Measurements from ENCODE around the gene TEX30.

The TEX30 gene

DNA sequence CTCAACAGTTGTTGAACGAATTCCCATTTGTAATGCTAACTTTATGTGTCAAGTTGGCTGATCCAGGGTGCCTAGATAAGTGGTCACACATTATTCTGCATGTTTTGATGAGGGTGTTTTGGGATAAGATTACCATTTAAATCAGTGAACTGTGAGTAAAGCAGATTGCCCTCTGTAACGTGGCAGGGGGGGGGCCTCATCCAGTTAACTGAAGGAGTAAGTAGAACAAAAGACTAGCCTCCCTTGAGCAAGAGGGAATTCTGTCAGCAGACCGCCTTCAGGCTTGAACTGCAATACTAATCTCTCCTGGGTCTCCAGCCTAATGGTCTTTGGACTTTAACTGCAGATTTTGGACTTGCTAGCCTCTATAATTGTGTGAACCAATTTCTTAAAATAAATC, 4.2 kb upstream of the TEX30 start:
- Histone ChIP-seq H3K27ac (no peak overlapping the region), H3K36me3 (no peaks in the 10 kb centered on the region), H3K4me3 (no peak overlapping the region), H3K4me1 (peaks cover 0 to 4% (median 1%) of the 10 kb centered on the region in 4 donors), H3K9me3 (no peaks in the 10 kb centered on the region), H3K27me3 (no peaks in the 10 kb centered on the region)
- intact Hi-C loops (cut with DNase I; ENCODE audit: low total_unique reads), result no loop called here
- TF ChIP-seq, protein P1, sequence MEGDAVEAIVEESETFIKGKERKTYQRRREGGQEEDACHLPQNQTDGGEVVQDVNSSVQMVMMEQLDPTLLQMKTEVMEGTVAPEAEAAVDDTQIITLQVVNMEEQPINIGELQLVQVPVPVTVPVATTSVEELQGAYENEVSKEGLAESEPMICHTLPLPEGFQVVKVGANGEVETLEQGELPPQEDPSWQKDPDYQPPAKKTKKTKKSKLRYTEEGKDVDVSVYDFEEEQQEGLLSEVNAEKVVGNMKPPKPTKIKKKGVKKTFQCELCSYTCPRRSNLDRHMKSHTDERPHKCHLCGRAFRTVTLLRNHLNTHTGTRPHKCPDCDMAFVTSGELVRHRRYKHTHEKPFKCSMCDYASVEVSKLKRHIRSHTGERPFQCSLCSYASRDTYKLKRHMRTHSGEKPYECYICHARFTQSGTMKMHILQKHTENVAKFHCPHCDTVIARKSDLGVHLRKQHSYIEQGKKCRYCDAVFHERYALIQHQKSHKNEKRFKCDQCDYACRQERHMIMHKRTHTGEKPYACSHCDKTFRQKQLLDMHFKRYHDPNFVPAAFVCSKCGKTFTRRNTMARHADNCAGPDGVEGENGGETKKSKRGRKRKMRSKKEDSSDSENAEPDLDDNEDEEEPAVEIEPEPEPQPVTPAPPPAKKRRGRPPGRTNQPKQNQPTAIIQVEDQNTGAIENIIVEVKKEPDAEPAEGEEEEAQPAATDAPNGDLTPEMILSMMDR (IDR thresholded peaks at IDR 0.05), result no peak
- no peak for DNase-seq

DNA sequence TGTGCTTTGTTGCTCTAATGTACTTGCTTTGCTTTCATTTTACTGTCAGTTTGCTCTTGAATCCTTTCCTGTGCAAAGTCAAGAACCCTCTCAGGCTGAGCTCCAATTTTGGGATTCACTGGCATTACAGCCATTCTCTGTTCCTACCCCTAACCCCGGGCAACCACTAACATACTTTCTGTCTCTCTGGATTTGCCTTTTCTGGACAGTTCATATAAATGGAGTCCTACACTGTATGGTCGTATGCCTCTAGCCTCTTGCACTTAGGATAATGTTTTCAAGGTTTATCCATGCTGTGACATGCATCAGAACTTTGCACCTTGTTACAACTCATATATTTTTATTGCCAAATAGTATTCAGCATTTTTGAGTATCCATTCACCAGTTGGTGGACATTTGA, 2.7 kb upstream of the TEX30 start:
- Histone ChIP-seq H3K4me1 (peaks cover 0 to 11% (median 4%) of the 10 kb centered on the region in 4 donors), H3K27me3 (no peaks in the 10 kb centered on the region), H3K4me3 (no peak overlapping the region), H3K9me3 (no peaks in the 10 kb centered on the region), H3K36me3 (no peaks in the 10 kb centered on the region), H3K27ac (no peak overlapping the region)
- no peak for DNase-seq
- TF ChIP-seq, protein P1 (IDR thresholded peaks at IDR 0.05), result no peak
- intact Hi-C loops (cut with DNase I; ENCODE audit: low total_unique reads), result no loop called here

DNA sequence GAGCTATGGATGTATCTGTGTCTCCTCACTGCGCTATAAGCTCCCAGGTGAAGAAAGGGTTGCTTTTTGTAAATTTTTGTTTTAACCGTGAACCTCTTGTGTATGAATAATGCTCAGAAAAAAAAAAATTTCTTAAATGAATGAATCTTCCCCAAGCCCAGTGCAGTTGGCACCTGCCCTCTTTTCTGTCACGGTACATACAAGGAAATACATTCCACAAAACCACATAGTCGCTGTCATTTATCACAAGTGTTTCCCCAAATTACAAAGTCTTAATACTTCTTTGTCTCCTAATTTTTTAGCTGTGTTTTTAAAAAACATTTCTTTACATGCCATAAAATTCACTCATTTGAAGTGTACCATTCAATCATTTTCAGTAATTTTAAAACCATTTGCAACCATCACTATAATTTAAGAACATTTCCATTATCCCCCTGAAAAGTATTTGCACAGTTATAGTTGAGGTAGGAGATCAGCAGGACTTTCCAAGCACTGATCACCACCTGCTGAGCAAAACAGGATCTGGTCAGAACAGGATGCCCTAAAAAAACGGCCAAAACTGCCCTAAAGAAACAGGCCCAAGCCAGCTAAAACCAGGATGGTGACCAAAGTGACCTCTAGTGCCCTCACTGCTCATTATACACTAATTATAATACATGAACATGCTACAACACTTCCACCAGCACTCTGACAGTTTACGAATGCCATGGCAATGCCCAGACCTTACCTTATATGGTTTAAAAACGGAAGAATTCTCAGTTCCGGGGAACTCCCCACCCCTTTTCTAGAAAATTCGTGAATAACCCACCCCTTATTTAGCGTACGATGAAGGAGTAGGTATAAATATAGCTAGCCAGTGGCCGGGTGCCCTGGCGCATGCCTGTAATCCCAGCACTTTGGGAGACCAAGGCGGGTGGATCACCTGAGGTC, 1.3 kb upstream of the TEX30 start:
- H3K36me3 ChIP-seq, result no peaks in the 10 kb centered on the region
- intact Hi-C loops (cut with DNase I; ENCODE audit: low total_unique reads), result no loop called here
- H3K27ac ChIP-seq, result no peak overlapping the region
- DNase-seq, result no peak
- no peak overlapping the region for H3K4me3 ChIP-seq
- H3K27me3 ChIP-seq, result no peaks in the 10 kb centered on the region
- H3K9me3 ChIP-seq, result no peaks in the 10 kb centered on the region
- TF ChIP-seq, protein P1 (IDR thresholded peaks at IDR 0.05), result no peak
- peaks cover 0 to 11% (median 4%) of the 10 kb centered on the region in 4 donors for H3K4me1 ChIP-seq

DNA sequence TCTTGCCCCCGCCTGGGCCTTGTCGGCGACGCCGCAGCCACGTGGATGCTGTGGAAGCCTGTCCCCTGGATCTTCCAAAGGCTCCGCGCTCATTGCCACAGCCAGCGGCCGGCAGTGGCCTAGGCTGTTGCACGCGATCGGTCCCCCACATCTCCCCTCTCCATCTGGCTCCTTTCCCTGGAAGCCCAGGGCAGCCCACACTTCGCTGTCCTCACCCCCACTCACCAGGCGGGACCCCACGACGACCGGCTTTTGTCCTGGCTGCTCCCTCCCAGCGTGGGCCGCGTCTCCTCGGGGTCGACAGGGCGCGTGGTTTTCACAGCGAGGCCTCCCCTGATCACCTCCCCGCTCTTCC, 605 bp upstream of the TEX30 start:
- Histone ChIP-seq H3K4me3 (peak overlapping the region; percentile 74 to 79), H3K4me1 (peaks cover 0 to 11% (median 4%) of the 10 kb centered on the region in 4 donors), H3K27me3 (no peaks in the 10 kb centered on the region), H3K9me3 (no peaks in the 10 kb centered on the region), H3K27ac (peak overlapping the region; percentile 82 to 90), H3K36me3 (no peaks in the 10 kb centered on the region)
- DNase-seq, result no peak
- intact Hi-C loops (cut with DNase I; ENCODE audit: low total_unique reads), result no loop called here
- TF ChIP-seq, protein P1 (IDR thresholded peaks at IDR 0.05), result no peak

DNA sequence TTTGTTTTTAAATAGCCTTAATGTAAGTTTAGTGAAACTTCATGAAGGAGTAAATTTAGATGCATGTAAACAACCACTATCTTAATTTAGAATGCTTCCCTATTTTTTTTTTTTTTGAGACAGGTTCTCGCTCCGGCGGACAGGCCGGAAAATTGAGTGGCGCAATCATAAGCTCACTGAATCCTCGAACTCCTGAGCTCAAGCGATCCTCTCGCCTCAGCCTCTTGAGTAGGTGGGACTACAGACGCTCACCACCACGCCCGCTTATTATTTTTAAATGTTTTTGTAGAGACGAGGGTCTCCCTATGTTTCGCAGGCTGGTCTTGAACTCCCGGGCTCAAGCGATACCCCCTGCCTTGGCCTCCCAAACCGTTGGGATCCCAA, 1.6 kb downstream of the TEX30 start:
- Histone ChIP-seq H3K4me3 (peak overlapping the region in 1 of 2 donors; percentile 79), H3K36me3 (peaks cover 0 to 6% (median 0%) of the 10 kb centered on the region in 3 donors), H3K27me3 (no peaks in the 10 kb centered on the region), H3K27ac (no peak overlapping the region), H3K9me3 (no peaks in the 10 kb centered on the region), H3K4me1 (peaks cover 0 to 11% (median 4%) of the 10 kb centered on the region in 4 donors)
- intact Hi-C loops (cut with DNase I; ENCODE audit: low total_unique reads), result no loop called here
- no peak for DNase-seq
- TF ChIP-seq, protein P1 (IDR thresholded peaks at IDR 0.05), result no peak
